Measurements from ENCODE around the gene HSF4. TPM values are rescaled to one million over a fixed set of nuclear protein-coding genes. Genes with fewer than 3 reads are reported as not detected.

The HSF4 gene
- total RNA-seq, 1 experiment from 2014 or later = 57.1 TPM

GRCh38 chr16:67180166-67180565, 15.6 kb downstream of the HSF4 start:
- BruUV-seq (replicated peaks) = no TSS peak
- Mint-ChIP-seq H3K4me3 (ENCODE audit: low read depth, unreplicated experiment) (no peak overlapping the region), H3K27ac (ENCODE audit: unreplicated experiment) (no peak overlapping the region), H3K27me3 (ENCODE audit: unreplicated experiment) (peaks cover 6% of the 10 kb centered on the region), H3K36me3 (ENCODE audit: insufficient read depth, unreplicated experiment) (peaks cover 24% of the 10 kb centered on the region), H3K9me3 (ENCODE audit: low read depth, unreplicated experiment) (no peaks in the 10 kb centered on the region), H3K4me1 (ENCODE audit: low read depth, unreplicated experiment) (peaks cover 33% of the 10 kb centered on the region)
- CTCF ChIA-PET = no interaction called here
- DNase-seq = no peak
- TF ChIP-seq CTCF (IDR thresholded peaks at IDR 0.05; ENCODE audit: unreplicated experiment) = no peak
- intact Hi-C loops (cut with micrococcal nuclease; ENCODE audit: unreplicated experiment) = no loop called here

- no peaks in the 10 kb centered on the region for H3K9me3 Mint-ChIP-seq (ENCODE audit: low read depth, unreplicated experiment)
- H3K27ac Mint-ChIP-seq (ENCODE audit: unreplicated experiment) = no peak overlapping the region
- no peak overlapping the region for H3K4me3 Mint-ChIP-seq (ENCODE audit: low read depth, unreplicated experiment)
- no peak for DNase-seq
- H3K27me3 Mint-ChIP-seq (ENCODE audit: unreplicated experiment) = peaks cover 12% of the 10 kb centered on the region
- intact Hi-C loops (cut with micrococcal nuclease; ENCODE audit: unreplicated experiment) = no loop called here
- peaks cover 30% of the 10 kb centered on the region for H3K4me1 Mint-ChIP-seq (ENCODE audit: low read depth, unreplicated experiment)
- peaks cover 18% of the 10 kb centered on the region for H3K36me3 Mint-ChIP-seq (ENCODE audit: insufficient read depth, unreplicated experiment)
- no peak for TF ChIP-seq CTCF (IDR thresholded peaks at IDR 0.05; ENCODE audit: unreplicated experiment)
- CTCF ChIA-PET = interaction anchor here (0.6 kb wide), 1 partner anchor 396 kb away, joined by 4 read pairs; no protein-coding TSS in a partner anchor
- BruUV-seq (replicated peaks) = no TSS peak
Observed at GRCh38 chr16:67181346-67181745, 16.8 kb downstream of the HSF4 start.

- TSS peak; percentile 51 for BruUV-seq (replicated peaks)
- Mint-ChIP-seq H3K36me3 (ENCODE audit: insufficient read depth, unreplicated experiment) (peaks cover 10% of the 10 kb centered on the region), H3K4me3 (ENCODE audit: low read depth, unreplicated experiment) (no peak overlapping the region), H3K27me3 (ENCODE audit: unreplicated experiment) (peaks cover 12% of the 10 kb centered on the region), H3K4me1 (ENCODE audit: low read depth, unreplicated experiment) (peaks cover 26% of the 10 kb centered on the region), H3K9me3 (ENCODE audit: low read depth, unreplicated experiment) (no peaks in the 10 kb centered on the region), H3K27ac (ENCODE audit: unreplicated experiment) (no peak overlapping the region)
- CTCF ChIA-PET = no interaction called here
- DNase-seq = no peak
- no peak for TF ChIP-seq CTCF (IDR thresholded peaks at IDR 0.05; ENCODE audit: unreplicated experiment)
- intact Hi-C loops (cut with micrococcal nuclease; ENCODE audit: unreplicated experiment) = no loop called here
Observed at GRCh38 chr16:67182288-67182687, 17.7 kb downstream of the HSF4 start.

GRCh38 chr16:67183284-67183626, 18.7 kb downstream of the HSF4 start:
- Mint-ChIP-seq H3K36me3 (ENCODE audit: insufficient read depth, unreplicated experiment) (peaks cover under 1% of the 10 kb centered on the region), H3K9me3 (ENCODE audit: low read depth, unreplicated experiment) (no peaks in the 10 kb centered on the region), H3K27me3 (ENCODE audit: unreplicated experiment) (peaks cover 12% of the 10 kb centered on the region), H3K27ac (ENCODE audit: unreplicated experiment) (no peak overlapping the region), H3K4me3 (ENCODE audit: low read depth, unreplicated experiment) (no peak overlapping the region), H3K4me1 (ENCODE audit: low read depth, unreplicated experiment) (peaks cover 18% of the 10 kb centered on the region)
- no peak for TF ChIP-seq CTCF (IDR thresholded peaks at IDR 0.05; ENCODE audit: unreplicated experiment)
- intact Hi-C loops (cut with micrococcal nuclease; ENCODE audit: unreplicated experiment) = no loop called here
- no TSS peak for BruUV-seq (replicated peaks)
- CTCF ChIA-PET = no interaction called here
- DNase-seq = no peak

Measured in Calu3 (cell line).